ENCODE results near the gene PDE4B.

DNA sequence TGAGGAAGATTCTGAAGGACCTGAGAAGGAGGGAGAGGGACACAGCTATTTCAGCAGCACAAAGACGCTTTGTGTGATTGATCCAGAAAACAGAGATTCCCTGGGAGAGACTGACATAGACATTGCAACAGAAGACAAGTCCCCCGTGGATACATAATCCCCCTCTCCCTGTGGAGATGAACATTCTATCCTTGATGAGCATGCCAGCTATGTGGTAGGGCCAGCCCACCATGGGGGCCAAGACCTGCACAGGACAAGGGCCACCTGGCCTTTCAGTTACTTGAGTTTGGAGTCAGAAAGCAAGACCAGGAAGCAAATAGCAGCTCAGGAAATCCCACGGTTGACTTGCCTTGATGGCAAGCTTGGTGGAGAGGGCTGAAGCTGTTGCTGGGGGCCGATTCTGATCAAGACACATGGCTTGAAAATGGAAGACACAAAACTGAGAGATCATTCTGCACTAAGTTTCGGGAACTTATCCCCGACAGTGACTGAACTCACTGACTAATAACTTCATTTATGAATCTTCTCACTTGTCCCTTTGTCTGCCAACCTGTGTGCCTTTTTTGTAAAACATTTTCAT is 579.9 kb downstream of the PDE4B start:
- TF ChIP-seq, protein P1, sequence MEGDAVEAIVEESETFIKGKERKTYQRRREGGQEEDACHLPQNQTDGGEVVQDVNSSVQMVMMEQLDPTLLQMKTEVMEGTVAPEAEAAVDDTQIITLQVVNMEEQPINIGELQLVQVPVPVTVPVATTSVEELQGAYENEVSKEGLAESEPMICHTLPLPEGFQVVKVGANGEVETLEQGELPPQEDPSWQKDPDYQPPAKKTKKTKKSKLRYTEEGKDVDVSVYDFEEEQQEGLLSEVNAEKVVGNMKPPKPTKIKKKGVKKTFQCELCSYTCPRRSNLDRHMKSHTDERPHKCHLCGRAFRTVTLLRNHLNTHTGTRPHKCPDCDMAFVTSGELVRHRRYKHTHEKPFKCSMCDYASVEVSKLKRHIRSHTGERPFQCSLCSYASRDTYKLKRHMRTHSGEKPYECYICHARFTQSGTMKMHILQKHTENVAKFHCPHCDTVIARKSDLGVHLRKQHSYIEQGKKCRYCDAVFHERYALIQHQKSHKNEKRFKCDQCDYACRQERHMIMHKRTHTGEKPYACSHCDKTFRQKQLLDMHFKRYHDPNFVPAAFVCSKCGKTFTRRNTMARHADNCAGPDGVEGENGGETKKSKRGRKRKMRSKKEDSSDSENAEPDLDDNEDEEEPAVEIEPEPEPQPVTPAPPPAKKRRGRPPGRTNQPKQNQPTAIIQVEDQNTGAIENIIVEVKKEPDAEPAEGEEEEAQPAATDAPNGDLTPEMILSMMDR (IDR thresholded peaks at IDR 0.05; ENCODE audit: low read depth, low read length), result no peak
- TF ChIP-seq EZH2phosphoT487 (IDR thresholded peaks at IDR 0.05; ENCODE audit: low read depth), result no peak
